Keratinocyte (primary cell): ENCODE measurements around the gene RMP24.

Experiments
- DNase-seq: peaks from one replicate; pipeline ENCODE4 v3.0.0-alpha.2; 2011; ENCODE audit warnings: low read depth, missing footprints, low spot score
- FAIRE-seq: peaks from 2 replicates; lab custom pipeline; 2011; peaks lifted over from hg19 to GRCh38; lab: Jason Lieb, UNC
- H2AFZ ChIP-seq: 2 replicates; pipeline ENCODE4 v1.6.0; 2012; ENCODE audit warnings: low read length, control low read depth, inconsistent platforms; ENCODE audit not compliant: control insufficient read depth
- H3K27ac ChIP-seq: 2 replicates; pipeline ENCODE4 v1.5.1; 2011; ENCODE audit warnings: low read length; ENCODE audit not compliant: control insufficient read depth, insufficient read depth
- H3K27me3 ChIP-seq: 3 replicates; pipeline ENCODE4 v1.6.0; 2011; ENCODE audit warnings: low read length; ENCODE audit not compliant: control insufficient read depth, insufficient read depth; ENCODE audit errors: extremely low read depth
- H3K36me3 ChIP-seq, 2 experiments: 2 replicates in 1 of 2; 3 replicates in 1 of 2; pipeline ENCODE4 v1.5.1; 2011; ENCODE audit warnings: low read length in 2 of 2, mild to moderate bottlenecking in 1 of 2; ENCODE audit not compliant: control insufficient read depth in 2 of 2, insufficient read depth in 2 of 2; ENCODE audit errors: extremely low read depth in 1 of 2
- H3K4me1 ChIP-seq: 3 replicates; pipeline ENCODE4 v1.5.1; 2011; ENCODE audit warnings: low read length; ENCODE audit not compliant: control insufficient read depth, insufficient read depth; ENCODE audit errors: extremely low read depth
- H3K4me2 ChIP-seq: 3 replicates; pipeline ENCODE4 v1.6.0; 2011; ENCODE audit warnings: low read depth, low read length; ENCODE audit not compliant: control insufficient read depth, insufficient read depth; ENCODE audit errors: extremely low read depth
- H3K4me3 ChIP-seq, 3 experiments: fragments of 200-600 bp in 1 of 3; sonication (generic) in 1 of 3; 2 replicates in 2 of 3; 3 replicates in 1 of 3; pipeline ENCODE4 v1.5.1; 2011 to 2016; ENCODE audit warnings: low read length in 3 of 3, mild to moderate bottlenecking in 3 of 3, control low read depth in 2 of 3, inconsistent platforms in 1 of 3, low read depth in 1 of 3, mixed read lengths in 1 of 3, mixed run types in 1 of 3, moderate library complexity in 1 of 3; ENCODE audit not compliant: control insufficient read depth in 2 of 3, insufficient read depth in 2 of 3; ENCODE audit errors: extremely low read depth in 1 of 3
- H3K79me2 ChIP-seq: 2 replicates; pipeline ENCODE4 v1.6.0; 2012; ENCODE audit warnings: low read length; ENCODE audit not compliant: control insufficient read depth, insufficient read depth
- H3K9ac ChIP-seq: 3 replicates; pipeline ENCODE4 v1.6.0; 2011; ENCODE audit warnings: low read length; ENCODE audit not compliant: control insufficient read depth, insufficient read depth; ENCODE audit errors: extremely low read depth
- H3K9me1 ChIP-seq: 3 replicates; pipeline ENCODE4 v1.6.0; 2011; ENCODE audit warnings: low read length; ENCODE audit not compliant: control insufficient read depth, insufficient read depth; ENCODE audit errors: extremely low read depth
- H3K9me3 ChIP-seq: 2 replicates; pipeline ENCODE4 v1.5.1; 2012; ENCODE audit warnings: low read depth, low read length; ENCODE audit not compliant: control insufficient read depth
- H4K20me1 ChIP-seq: 3 replicates; pipeline ENCODE4 v1.6.0; 2011; ENCODE audit warnings: low read length; ENCODE audit not compliant: control insufficient read depth, insufficient read depth; ENCODE audit errors: extremely low read depth
- CTCF ChIP-seq, 3 experiments: IDR thresholded peaks in 1 of 3; conservative IDR thresholded peaks in 1 of 3; optimal IDR thresholded peaks in 1 of 3; 2 replicates in 2 of 3; 3 replicates in 1 of 3; pipeline versions ENCODE3 to v1.5.1; 2011; ENCODE audit warnings: low read length in 3 of 3, mild to moderate bottlenecking in 3 of 3, moderate library complexity in 2 of 3, control low read depth in 1 of 3, inconsistent platforms in 1 of 3; ENCODE audit not compliant: insufficient read depth in 2 of 3; ENCODE audit errors: extremely low read depth in 1 of 3
- EZH2 ChIP-seq: IDR thresholded peaks from one replicate; pipeline ENCODE4 v1.6.1; 2012; ENCODE audit warnings: inconsistent platforms, mild to moderate bottlenecking, low read length, moderate library complexity
- dilution Hi-C: fragments of 300-500 bp; cut with MboI; formaldehyde crosslinking; loops from one replicate; pipeline ENCODE4 v1.7.0; 2020; ENCODE audit warnings: low sequenced_read_pairs; ENCODE audit not compliant: extremely low pct_ligation_motif_present

The RMP24 gene

GRCh38 chr18:35926884-35927283, 45.6 kb upstream of the RMP24 start:
- Histone ChIP-seq H3K4me2 (no peak overlapping the region), H3K9me1 (no peaks in the 10 kb centered on the region), H3K36me3 (no peaks in the 10 kb centered on the region), H3K79me2 (no peaks in the 10 kb centered on the region), H3K9me3 (no peaks in the 10 kb centered on the region), H3K27ac (no peak overlapping the region), H3K9ac (no peak overlapping the region), H4K20me1 (no peaks in the 10 kb centered on the region), H2AFZ (no peak overlapping the region), H3K4me3 (no peak overlapping the region), H3K27me3 (no peaks in the 10 kb centered on the region), H3K4me1 (no peaks in the 10 kb centered on the region)
- dilution Hi-C loops, result no loop called here
- TF ChIP-seq EZH2, result no peak
- no peak for DNase-seq
- FAIRE-seq, result no peak

GRCh38 chr18:35927430-35927829, 45.0 kb upstream of the RMP24 start:
- Histone ChIP-seq H3K27me3 (no peaks in the 10 kb centered on the region), H3K79me2 (no peaks in the 10 kb centered on the region), H3K36me3 (no peaks in the 10 kb centered on the region), H3K4me1 (no peaks in the 10 kb centered on the region), H3K4me2 (no peak overlapping the region), H3K9me3 (no peaks in the 10 kb centered on the region), H3K9me1 (no peaks in the 10 kb centered on the region), H4K20me1 (no peaks in the 10 kb centered on the region), H3K27ac (no peak overlapping the region), H3K9ac (no peak overlapping the region), H3K4me3 (no peak overlapping the region), H2AFZ (no peak overlapping the region)
- FAIRE-seq, result no peak
- no peak for DNase-seq
- TF ChIP-seq CTCF (optimal IDR thresholded peaks at IDR 0.05 in 1 of 3, IDR thresholded peaks at IDR 0.05 in 1 of 3, conservative IDR thresholded peaks at IDR 0.05 in 1 of 3; ENCODE audit: extremely low read depth in 1 of 3, insufficient read depth in 2 of 3, low read length in 3 of 3), result no peak
- no peak for TF ChIP-seq EZH2
- dilution Hi-C loops, result no loop called here

- no peak overlapping the region for H2AFZ ChIP-seq
- dilution Hi-C loops, result no loop called here
- H3K79me2 ChIP-seq, result no peaks in the 10 kb centered on the region
- no peak overlapping the region for H3K27ac ChIP-seq
- H3K9ac ChIP-seq, result no peak overlapping the region
- no peaks in the 10 kb centered on the region for H3K36me3 ChIP-seq
- H3K9me3 ChIP-seq, result no peaks in the 10 kb centered on the region
- H3K27me3 ChIP-seq, result no peaks in the 10 kb centered on the region
- TF ChIP-seq CTCF (optimal IDR thresholded peaks at IDR 0.05 in 1 of 3, IDR thresholded peaks at IDR 0.05 in 1 of 3, conservative IDR thresholded peaks at IDR 0.05 in 1 of 3; ENCODE audit: extremely low read depth in 1 of 3, insufficient read depth in 2 of 3, low read length in 3 of 3) (no peak), EZH2 (no peak)
- H3K4me1 ChIP-seq, result peaks cover 17% of the 10 kb centered on the region
- DNase-seq, result peak; percentile 28
- peak; percentile 29 for FAIRE-seq
- H3K4me2 ChIP-seq, result no peak overlapping the region
- no peaks in the 10 kb centered on the region for H3K9me1 ChIP-seq
- H3K4me3 ChIP-seq, result no peak overlapping the region
- no peaks in the 10 kb centered on the region for H4K20me1 ChIP-seq
Observed at GRCh38 chr18:35933982-35934381, 38.5 kb upstream of the RMP24 start.
